HUDEP-2 (cell line): ENCODE measurements around the gene CDT1.
"Not testable (repeated sequence)": the region's sequence is repeated elsewhere in the genome, so short reads cannot be mapped to it uniquely, and the experiment has no call there.

Experiments used
- DNase-seq, 76 experiments: peaks; one replicate each; lab custom pipeline; 2025; ENCODE audit not compliant: unreplicated experiment in 76 of 76; lab: John Stamatoyannopoulos, UW

CDT1 gene

DNA sequence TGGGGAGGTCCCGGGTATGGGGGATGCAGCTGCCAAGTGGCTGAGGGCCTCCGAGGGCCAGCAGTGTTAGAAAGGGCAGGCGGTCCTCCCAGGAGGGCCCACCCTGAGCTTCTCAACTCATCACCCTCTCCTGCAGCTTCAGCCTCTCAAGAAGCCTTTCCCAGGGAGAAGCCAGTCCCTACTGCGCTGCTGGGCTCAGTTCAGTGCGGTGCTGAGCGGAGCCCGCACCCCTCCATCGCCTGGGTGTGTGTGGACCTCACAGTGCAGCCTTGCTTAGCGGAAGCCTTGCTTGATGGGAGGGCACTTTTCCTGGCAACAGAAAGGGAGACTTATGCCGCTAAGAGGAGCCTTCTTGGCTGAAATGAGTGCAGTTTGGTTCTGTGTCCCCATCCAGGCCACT is 11.6 kb downstream of the CDT1 start:
- no peak for DNase-seq

- DNase-seq = peak in 33 of 76 experiments; percentile 8 to 52 (median 27)
Observed at GRCh38 chr16:88815901-88816589, 12.5 kb downstream of the CDT1 start.

- no peak for DNase-seq
Observed at GRCh38 chr16:88816736-88817535, 13.3 kb downstream of the CDT1 start.

GRCh38 chr16:88817785-88818574 is 14.4 kb downstream of the CDT1 start:
- DNase-seq = no peak

GRCh38 chr16:88818575-88818874 is 14.9 kb downstream of the CDT1 start:
- DNase-seq = no peak

DNA sequence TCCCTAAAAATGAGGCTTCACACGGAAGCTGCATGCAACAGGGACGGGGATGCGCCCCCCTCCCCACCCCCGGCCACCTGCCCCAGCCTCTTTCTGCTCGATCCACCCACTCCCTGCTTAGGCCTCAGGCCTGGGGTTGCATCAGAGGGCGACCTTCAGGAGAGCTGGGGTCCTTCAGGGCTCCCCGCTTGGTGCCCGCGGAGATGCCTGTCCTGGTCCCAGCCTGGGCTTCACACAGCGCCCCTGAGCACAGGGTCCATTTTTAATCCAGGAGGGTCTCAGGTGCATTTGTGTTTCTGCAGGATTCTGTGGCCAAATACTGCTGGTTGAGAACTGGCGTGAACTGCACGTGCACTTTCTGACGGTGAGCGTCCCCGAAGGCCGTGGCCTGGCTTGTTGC is 15.5 kb downstream of the CDT1 start:
- DNase-seq = no peak

- DNase-seq = no peak
Observed at GRCh38 chr16:88820385-88821025, 16.9 kb downstream of the CDT1 start.

- no peak for DNase-seq
Observed at GRCh38 chr16:88821168-88821850, 17.7 kb downstream of the CDT1 start.

DNA sequence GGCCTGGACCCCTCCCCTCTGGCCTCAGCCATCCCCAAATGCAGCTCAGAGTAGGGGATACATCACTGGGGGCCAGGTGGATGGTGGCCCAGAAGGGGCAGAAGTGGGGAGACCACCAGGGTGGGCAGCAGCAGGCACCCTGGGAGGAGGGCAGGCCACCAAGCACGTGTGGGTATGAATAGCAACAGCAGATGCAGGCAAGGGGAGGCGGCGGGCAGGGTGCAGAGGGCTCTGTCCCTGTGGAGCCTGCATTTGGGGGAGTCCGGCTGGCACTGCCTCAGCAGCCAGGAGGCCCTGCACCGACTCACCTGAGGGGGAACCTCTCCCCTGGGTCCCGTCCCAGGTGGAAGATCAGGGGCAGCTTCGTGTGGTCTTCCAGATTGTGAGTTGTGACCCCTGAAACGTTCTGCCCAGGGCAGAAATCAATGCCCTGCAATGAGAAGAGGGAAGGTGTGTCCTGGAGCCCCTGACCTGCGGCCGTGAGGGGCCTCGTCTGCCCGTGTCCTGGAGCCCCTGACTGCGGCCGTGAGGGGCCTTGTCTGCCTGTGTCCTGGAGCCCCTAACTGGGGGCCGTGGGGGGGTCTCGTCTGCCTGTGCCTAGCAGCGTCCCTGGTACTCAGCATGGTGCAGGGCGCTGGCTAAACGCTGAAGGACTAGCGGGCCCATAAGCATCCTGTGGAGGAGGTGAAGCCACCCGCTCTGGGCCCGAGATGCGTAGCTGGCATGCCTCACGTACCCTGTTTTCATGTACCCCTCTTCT is 18.9 kb downstream of the CDT1 start:
- DNase-seq = no peak

DNA sequence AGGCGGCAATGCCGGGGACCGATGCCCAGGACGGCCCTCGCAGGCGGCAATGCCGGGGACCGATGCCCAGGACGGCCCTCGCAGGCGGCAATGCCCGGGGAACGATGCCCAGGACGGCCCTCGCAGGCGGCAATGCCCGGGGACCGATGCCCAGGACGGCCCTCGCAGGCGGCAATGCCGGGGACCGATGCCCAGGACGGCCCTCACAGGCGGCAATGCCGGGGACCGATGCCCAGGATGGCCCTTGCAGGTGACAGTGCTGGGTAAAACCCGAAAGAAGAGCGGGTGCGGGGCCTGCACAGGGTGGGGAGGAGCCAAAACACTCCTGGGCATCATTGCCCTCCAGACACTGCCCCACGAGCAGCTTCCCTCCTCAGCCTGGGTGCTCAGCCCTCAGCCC is 20.1 kb downstream of the CDT1 start:
- not testable (repeated sequence) for DNase-seq

DNA sequence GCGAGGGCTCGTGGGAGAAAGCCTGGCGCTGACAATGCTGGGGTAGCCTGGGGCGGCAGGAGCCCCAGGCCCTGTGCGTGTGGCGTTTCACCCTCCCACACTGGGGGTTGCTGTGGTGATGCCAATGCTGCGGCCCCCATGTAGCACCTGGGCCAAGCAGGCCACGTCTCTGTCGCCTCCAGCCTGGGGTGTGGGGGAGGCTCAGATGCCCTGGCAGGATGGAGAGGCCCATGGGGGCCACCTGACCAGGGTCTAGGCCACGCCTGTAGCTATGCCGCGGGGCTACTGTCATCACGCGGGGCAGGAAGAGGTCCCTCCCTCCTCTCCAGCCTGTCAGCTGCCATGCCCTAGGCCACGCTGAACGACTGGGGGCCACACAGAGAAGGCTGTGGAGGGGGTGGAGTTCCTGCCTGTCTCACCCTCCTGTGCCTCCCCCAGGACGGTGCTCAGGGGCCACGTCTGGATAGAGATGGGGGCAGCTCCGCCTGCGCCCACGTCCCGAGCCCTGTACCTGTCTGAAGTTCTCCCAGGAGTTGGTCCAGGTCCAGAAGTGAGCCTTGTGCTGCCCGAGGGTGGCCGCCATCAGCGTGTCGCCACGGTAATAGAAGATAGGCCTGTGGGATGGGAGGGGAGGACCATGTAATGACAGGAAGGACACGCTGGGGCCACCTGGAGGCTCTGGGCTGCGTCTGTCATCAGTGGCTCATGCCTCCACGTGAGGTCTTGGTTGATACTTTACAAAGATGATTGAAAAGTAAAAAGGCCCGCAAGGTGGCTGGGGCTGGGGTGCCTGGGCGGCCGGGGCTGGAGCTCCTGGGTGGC is 20.9 kb downstream of the CDT1 start:
- DNase-seq = no peak

DNA sequence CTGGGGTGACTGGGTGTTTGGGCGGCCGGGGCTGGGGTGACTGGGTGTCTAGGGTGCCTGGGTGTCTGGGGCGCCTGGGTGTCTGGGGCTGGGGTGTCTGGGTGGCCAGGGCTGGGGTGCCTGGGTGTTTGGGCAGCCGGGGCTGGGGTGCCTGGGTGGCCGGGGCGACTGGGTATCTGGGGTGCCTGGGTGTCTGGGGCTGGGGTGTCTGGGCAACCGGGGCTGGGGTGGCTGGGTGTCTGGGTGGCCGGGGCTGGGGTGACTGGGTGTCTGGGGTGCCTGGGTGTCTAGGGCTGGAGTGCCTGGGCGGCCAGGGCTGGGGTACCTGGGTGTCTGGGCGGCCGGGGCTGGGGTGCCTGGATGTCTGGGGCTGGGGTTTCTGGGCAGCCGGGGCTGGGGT is 21.6 kb downstream of the CDT1 start:
- DNase-seq = no peak

- DNase-seq = no peak
Observed at GRCh38 chr16:88826070-88826840, 22.7 kb downstream of the CDT1 start.

DNA sequence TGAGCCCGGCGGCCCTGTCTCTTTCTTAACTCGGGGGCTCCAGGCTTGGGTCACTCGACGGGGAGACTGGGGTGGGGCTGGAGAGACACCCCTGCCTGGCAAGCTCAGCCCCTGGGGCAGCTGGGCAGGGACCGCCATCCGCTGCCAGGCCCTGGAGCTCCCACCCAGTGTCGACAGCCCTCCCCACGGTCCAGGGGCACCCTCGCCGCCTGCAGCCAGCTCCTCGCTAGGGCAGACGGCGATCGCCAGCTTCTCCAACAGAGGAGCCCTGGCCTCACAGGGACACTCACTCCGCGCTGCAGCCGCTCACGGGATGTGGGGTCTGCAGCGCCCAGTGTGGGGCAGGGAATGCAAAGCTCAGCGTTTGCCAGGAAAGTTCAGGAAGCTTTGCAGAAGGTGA is 24.1 kb downstream of the CDT1 start:
- no peak for DNase-seq

- no peak for DNase-seq
Observed at GRCh38 chr16:88828711-88829110, 25.1 kb downstream of the CDT1 start.

- no peak for DNase-seq
Observed at GRCh38 chr16:88830258-88830657, 26.7 kb downstream of the CDT1 start.

GRCh38 chr16:88830783-88831182 is 27.2 kb downstream of the CDT1 start:
- no peak for DNase-seq

- DNase-seq = no peak
Observed at GRCh38 chr16:88831838-88832237, 28.2 kb downstream of the CDT1 start.
